Heart right ventricle (tissue), 16 donors: Measurements from ENCODE around the gene ERFL. TPM values are rescaled to one million over a fixed set of nuclear protein-coding genes. Genes with fewer than 3 reads are reported as not detected.

Experiments
- ATAC-seq, 8 donors: fragments of 200-7000 bp; cut with Tn5 transposase; one replicate each; pipeline ENCODE4 v1.9.1; 2020; ENCODE audit warnings: mild to moderate bottlenecking in 8 of 8, moderate library complexity in 8 of 8, moderate number of reproducible peaks in 1 of 8
- DNase-seq, 2 donors: peaks; one replicate each; pipeline ENCODE4 v3.0.0-alpha.2; 2020
- H3K27ac ChIP-seq, 10 donors: fragments of 200-600 bp; sonication (generic) in 2 of 10; one replicate each; pipeline versions ENCODE4 v1.5.0 to v1.8.0; 2020 to 2022; ENCODE audit warnings: mild to moderate bottlenecking in 3 of 10
- H3K27me3 ChIP-seq, 7 donors: fragments of 200-600 bp; one replicate each; pipeline ENCODE4 v1.8.0; 2021 to 2022; ENCODE audit warnings: mild to moderate bottlenecking in 2 of 7
- H3K36me3 ChIP-seq, 9 donors: fragments of 200-600 bp; sonication (generic) in 1 of 9; one replicate each; pipeline versions ENCODE4 v1.5.0 to v1.8.0; 2020 to 2022; ENCODE audit warnings: mild to moderate bottlenecking in 2 of 9
- H3K4me1 ChIP-seq, 9 donors: fragments of 200-600 bp; sonication (generic) in 1 of 9; one replicate each; pipeline versions ENCODE4 v1.5.0 to v1.8.0; 2020 to 2022; ENCODE audit warnings: mild to moderate bottlenecking in 4 of 9
- H3K4me3 ChIP-seq, 10 donors: fragments of 200-600 bp; sonication (generic) in 2 of 10; one replicate each; pipeline versions ENCODE4 v1.5.0 to v1.8.0; 2020 to 2022; ENCODE audit warnings: mild to moderate bottlenecking in 7 of 10, moderate library complexity in 2 of 10
- H3K9me3 ChIP-seq, 11 donors: fragments of 200-600 bp in 10 of 11; sonication (generic) in 2 of 11; one replicate each; pipeline versions ENCODE4 v1.5.0 to v1.8.0; 2013 to 2022; ENCODE audit warnings: mild to moderate bottlenecking in 2 of 11, control low read depth in 1 of 11, moderate library complexity in 1 of 11
- CTCF ChIP-seq, 9 donors: fragments of 200-600 bp; sonication (generic) in 2 of 9; IDR thresholded peaks; one replicate each; pipeline versions ENCODE4 v1.5.0 to v1.8.0; 2021 to 2022; ENCODE audit warnings: antibody characterized with exemption in 9 of 9, mild to moderate bottlenecking in 5 of 9, moderate library complexity in 1 of 9
- WGBS, 2 donors: extraction: QIAGEN DNeasy Blood & Tissue Kit; methylation state at CpG; one replicate each; pipeline ENCODE4 v1.1.7; 2013; ENCODE audit warnings: inconsistent platforms in 1 of 2; 5-methylcytosine and 5-hydroxymethylcytosine counted together
- intact Hi-C, 10 donors: fragments of 100-400 bp; cut with DNase I; formaldehyde crosslinking; loops; one replicate each; pipeline versions ENCODE4 v1.11.1 to v1.14.2; 2022
- polyA plus RNA-seq, 2 donors: library from polyadenylated mRNA; stranded (reverse); fragments of 200-250 nt; gene quantifications; one replicate each; pipeline ENCODE4 v1.2.3, GENCODE V29; 2013
- total RNA-seq, 10 donors: library from RNA; stranded (reverse); fragmentation: NEBNext Ultra II Directional in 3 of 10; extraction: Animal tissue kit (Norgen Biotek cat#: 25700) in 3 of 10; gene quantifications; one replicate each; pipeline versions ENCODE4 v1.2.1 to v1.2.4, GENCODE V29; 2021 to 2023
- donor health status: Arrhythmogenic right ventricular cardiomyopathy.
- donor health status: ischemic (EF 13 %, LVEDD 7.1; RV severe dilation, severe dysfunction).
- donor health status: healthy with polysubstance abuse.
- donor health status: DM: no; HTN: yes; CAD: no.
- donor health status: DM: no; HTN: no; CAD: no.
- donor health status: ischemic (EF 25% LVEDD 6.9; RV normal size, moderate dysfunction).
- donor health status: ischemic (EF 25% LVEDD 5.7; RV mildly dilated, moderate dysfunction).
- donor health status: healthy.
- donor health status: DM: yes; HTN: yes; CAD: no.
- donor health status: Ischemic cardiomyopathy.
- donor health status: ischemic (EF 35%, LVEDD 5.7; RV mildly dilated, moderate dysfunction).
- donor health status: nonischemic (EF 11% LVEDD 7.7; RV severe dilation, severe dysfunction).
- donor health status: DM: yes; HTN: yes; CAD: no.
- donor health status: PGD.
- donor health status: ischemic (EF 29% LVEDD 5.4; RV normal size, mild dysfunction).
- donor health status: nonischemic (EF 23%, LVEDD 6.1; RV moderate dilation, normal function).

ERFL gene
- total and polyA plus RNA-seq, 12 donors: 0.04 to 0.22 (median 0.13) TPM; not detected in 7

- Histone ChIP-seq H3K4me1 (peaks cover 0 to 9% (median 2%) of the 10 kb centered on the region in 9 donors), H3K36me3 (no peaks in the 10 kb centered on the region), H3K27me3 (peaks cover 13 to 84% (median 74%) of the 10 kb centered on the region in 7 donors), H3K4me3 (no peak overlapping the region), H3K27ac (no peak overlapping the region), H3K9me3 (no peaks in the 10 kb centered on the region)
- peak; percentile 48 to 85 (median 74) for ATAC-seq
- intact Hi-C loops: loop anchor here in 9 of 10 donors (1.0 to 10.0 kb wide), 7 partner anchors 50 to 920 kb away; partner anchors contain the start of genes CD79A (in 3 of the 9) and ARHGEF1 (in 1 of the 9)
- DNase-seq: peak; percentile 63 to 76
- peak; percentile 70 to 87 (median 81) for TF ChIP-seq CTCF (IDR thresholded peaks at IDR 0.05)
- WGBS, 2 donors: 23% methylated on average over 7 of the region's 7 CpGs
These were observed 6.7 kb upstream of the ERFL start for GRCh38 chr19:41934849-41935374.

- no peak overlapping the region for H3K27ac ChIP-seq
- H3K36me3 ChIP-seq: no peaks in the 10 kb centered on the region
- no peak for ATAC-seq
- WGBS, 2 donors: 59 to 60% methylated on average over 7 of the region's 7 CpGs
- no peak for DNase-seq
- TF ChIP-seq CTCF (IDR thresholded peaks at IDR 0.05): no peak
- H3K9me3 ChIP-seq: no peaks in the 10 kb centered on the region
- H3K4me3 ChIP-seq: no peak overlapping the region
- H3K4me1 ChIP-seq: peaks cover 0 to 10% (median 4%) of the 10 kb centered on the region in 9 donors
- peaks cover 10 to 91% (median 81%) of the 10 kb centered on the region in 7 donors for H3K27me3 ChIP-seq
- intact Hi-C loops: loop anchor here in 6 of 10 donors (2.0 to 10.0 kb wide), 5 partner anchors 49 to 919 kb away; partner anchors contain the start of genes CD79A (in 2 of the 6) and ARHGEF1 (in 1 of the 6)
These were observed 5.6 kb upstream of the ERFL start for GRCh38 chr19:41933693-41934426.

GRCh38 chr19:41932720-41933332 lies 4.6 kb upstream of the ERFL start:
- Histone ChIP-seq H3K27ac (no peak overlapping the region), H3K4me3 (no peak overlapping the region), H3K36me3 (no peaks in the 10 kb centered on the region), H3K9me3 (no peaks in the 10 kb centered on the region), H3K4me1 (peaks cover 2 to 21% (median 14%) of the 10 kb centered on the region in 9 donors), H3K27me3 (peaks cover 14 to 97% (median 91%) of the 10 kb centered on the region in 7 donors)
- intact Hi-C loops: loop anchor here in 5 of 10 donors (5.0 to 10.0 kb wide), 4 partner anchors 48 to 918 kb away; partner anchors contain the start of genes CD79A (in 2 of the 5) and ARHGEF1 (in 1 of the 5)
- WGBS, 2 donors: 19 to 23% methylated on average over 29 of the region's 29 CpGs
- ATAC-seq (no peak), DNase-seq (no peak)
- TF ChIP-seq CTCF (IDR thresholded peaks at IDR 0.05): no peak

GRCh38 chr19:41932259-41932719 lies 4.0 kb upstream of the ERFL start:
- TF ChIP-seq CTCF (IDR thresholded peaks at IDR 0.05): no peak
- Histone ChIP-seq H3K27me3 (peaks cover 18 to 97% (median 92%) of the 10 kb centered on the region in 7 donors), H3K4me3 (no peak overlapping the region), H3K27ac (no peak overlapping the region), H3K9me3 (no peaks in the 10 kb centered on the region), H3K4me1 (peaks cover 2 to 24% (median 16%) of the 10 kb centered on the region in 9 donors), H3K36me3 (no peaks in the 10 kb centered on the region)
- ATAC-seq: no peak
- DNase-seq: no peak
- WGBS, 2 donors: 16% methylated on average over 11 of the region's 11 CpGs
- intact Hi-C loops: loop anchor here in 5 of 10 donors (5.0 to 10.0 kb wide), 4 partner anchors 47 to 917 kb away; partner anchors contain the start of genes CD79A (in 2 of the 5) and ARHGEF1 (in 1 of the 5)
